Measurements from ENCODE around the gene SHROOM3. TPM values are rescaled to one million over a fixed set of nuclear protein-coding genes. Genes with fewer than 3 reads are reported as not detected.

The SHROOM3 gene
- total and polyA plus RNA-seq, 2 of the 13 experiments (the other 11 are each of a cell fraction or from before 2014, with no cell fraction given): 0.01 TPM; not detected in 1

- TF ChIP-seq, protein P1, sequence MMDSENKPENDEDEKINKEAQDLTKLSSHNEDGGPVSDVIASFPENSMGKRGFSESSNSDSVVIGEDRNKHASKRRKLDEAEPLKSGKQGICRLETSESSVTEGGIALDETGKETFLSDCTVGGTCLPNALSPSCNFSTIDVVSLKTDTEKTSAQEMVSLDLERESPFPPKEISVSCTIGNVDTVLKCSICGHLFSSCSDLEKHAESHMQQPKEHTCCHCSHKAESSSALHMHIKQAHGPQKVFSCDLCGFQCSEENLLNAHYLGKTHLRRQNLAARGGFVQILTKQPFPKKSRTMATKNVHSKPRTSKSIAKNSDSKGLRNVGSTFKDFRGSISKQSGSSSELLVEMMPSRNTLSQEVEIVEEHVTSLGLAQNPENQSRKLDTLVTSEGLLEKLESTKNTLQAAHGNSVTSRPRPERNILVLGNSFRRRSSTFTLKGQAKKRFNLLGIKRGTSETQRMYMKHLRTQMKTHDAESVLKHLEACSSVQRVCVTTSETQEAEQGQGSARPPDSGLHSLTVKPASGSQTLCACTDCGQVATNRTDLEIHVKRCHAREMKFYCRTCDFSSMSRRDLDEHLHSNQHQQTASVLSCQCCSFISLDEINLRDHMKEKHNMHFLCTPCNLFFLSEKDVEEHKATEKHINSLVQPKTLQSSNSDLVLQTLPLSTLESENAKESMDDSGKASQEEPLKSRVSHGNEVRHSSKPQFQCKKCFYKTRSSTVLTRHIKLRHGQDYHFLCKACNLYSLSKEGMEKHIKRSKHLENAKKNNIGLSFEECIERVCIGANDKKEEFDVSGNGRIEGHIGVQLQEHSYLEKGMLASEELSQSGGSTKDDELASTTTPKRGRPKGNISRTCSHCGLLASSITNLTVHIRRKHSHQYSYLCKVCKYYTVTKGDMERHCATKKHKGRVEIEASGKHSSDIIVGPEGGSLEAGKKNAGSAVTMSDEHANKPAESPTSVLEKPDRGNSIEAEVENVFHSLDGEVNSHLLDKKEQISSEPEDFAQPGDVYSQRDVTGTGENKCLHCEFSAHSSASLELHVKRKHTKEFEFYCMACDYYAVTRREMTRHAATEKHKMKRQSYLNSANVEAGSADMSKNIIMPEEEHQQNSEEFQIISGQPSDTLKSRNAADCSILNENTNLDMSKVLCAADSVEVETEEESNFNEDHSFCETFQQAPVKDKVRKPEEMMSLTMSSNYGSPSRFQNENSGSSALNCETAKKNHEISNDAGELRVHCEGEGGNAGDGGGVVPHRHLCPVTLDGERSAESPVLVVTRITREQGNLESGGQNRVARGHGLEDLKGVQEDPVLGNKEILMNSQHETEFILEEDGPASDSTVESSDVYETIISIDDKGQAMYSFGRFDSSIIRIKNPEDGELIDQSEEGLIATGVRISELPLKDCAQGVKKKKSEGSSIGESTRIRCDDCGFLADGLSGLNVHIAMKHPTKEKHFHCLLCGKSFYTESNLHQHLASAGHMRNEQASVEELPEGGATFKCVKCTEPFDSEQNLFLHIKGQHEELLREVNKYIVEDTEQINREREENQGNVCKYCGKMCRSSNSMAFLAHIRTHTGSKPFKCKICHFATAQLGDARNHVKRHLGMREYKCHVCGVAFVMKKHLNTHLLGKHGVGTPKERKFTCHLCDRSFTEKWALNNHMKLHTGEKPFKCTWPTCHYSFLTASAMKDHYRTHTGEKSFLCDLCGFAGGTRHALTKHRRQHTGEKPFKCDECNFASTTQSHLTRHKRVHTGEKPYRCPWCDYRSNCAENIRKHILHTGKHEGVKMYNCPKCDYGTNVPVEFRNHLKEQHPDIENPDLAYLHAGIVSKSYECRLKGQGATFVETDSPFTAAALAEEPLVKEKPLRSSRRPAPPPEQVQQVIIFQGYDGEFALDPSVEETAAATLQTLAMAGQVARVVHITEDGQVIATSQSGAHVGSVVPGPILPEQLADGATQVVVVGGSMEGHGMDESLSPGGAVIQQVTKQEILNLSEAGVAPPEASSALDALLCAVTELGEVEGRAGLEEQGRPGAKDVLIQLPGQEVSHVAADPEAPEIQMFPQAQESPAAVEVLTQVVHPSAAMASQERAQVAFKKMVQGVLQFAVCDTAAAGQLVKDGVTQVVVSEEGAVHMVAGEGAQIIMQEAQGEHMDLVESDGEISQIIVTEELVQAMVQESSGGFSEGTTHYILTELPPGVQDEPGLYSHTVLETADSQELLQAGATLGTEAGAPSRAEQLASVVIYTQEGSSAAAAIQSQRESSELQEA (CRISPR knock-in tag; IDR thresholded peaks at IDR 0.05; ENCODE audit: not compliant biosample characterization): no peak
- no peak for TF ChIP-seq SMAD3 (CRISPR knock-in tag; IDR thresholded peaks at IDR 0.05)
- TF ChIP-seq, protein P2, sequence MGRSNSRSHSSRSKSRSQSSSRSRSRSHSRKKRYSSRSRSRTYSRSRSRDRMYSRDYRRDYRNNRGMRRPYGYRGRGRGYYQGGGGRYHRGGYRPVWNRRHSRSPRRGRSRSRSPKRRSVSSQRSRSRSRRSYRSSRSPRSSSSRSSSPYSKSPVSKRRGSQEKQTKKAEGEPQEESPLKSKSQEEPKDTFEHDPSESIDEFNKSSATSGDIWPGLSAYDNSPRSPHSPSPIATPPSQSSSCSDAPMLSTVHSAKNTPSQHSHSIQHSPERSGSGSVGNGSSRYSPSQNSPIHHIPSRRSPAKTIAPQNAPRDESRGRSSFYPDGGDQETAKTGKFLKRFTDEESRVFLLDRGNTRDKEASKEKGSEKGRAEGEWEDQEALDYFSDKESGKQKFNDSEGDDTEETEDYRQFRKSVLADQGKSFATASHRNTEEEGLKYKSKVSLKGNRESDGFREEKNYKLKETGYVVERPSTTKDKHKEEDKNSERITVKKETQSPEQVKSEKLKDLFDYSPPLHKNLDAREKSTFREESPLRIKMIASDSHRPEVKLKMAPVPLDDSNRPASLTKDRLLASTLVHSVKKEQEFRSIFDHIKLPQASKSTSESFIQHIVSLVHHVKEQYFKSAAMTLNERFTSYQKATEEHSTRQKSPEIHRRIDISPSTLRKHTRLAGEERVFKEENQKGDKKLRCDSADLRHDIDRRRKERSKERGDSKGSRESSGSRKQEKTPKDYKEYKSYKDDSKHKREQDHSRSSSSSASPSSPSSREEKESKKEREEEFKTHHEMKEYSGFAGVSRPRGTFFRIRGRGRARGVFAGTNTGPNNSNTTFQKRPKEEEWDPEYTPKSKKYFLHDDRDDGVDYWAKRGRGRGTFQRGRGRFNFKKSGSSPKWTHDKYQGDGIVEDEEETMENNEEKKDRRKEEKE (IDR thresholded peaks at IDR 0.05): no peak
- TF ChIP-seq CENPT (CRISPR knock-in tag; IDR thresholded peaks at IDR 0.05; ENCODE audit: low read depth): no peak
Measured at GRCh38 chr4:76641758-76642157, 206.7 kb downstream of the SHROOM3 start (continued).

All from HepG2 (cell line).